ENCODE results near the gene TAB2. TPM values are rescaled to one million over a fixed set of nuclear protein-coding genes. Genes with fewer than 3 reads are reported as not detected.

Gene TAB2
- total and polyA plus RNA-seq, 7 donors = 33.4 to 149 (median 100) TPM

- no peaks in the 10 kb centered on the region for H3K9me3 ChIP-seq
- H3K4me3 ChIP-seq = no peak overlapping the region
- H3K27ac ChIP-seq = no peak overlapping the region
- H3K36me3 ChIP-seq = no peaks in the 10 kb centered on the region
- DNase-seq = no peak
- intact Hi-C loops (cut with DNase I) = no loop called here
- no peaks in the 10 kb centered on the region for H3K27me3 ChIP-seq
- WGBS, 2 donors = 84 to 91% methylated on average over 3 of the region's 3 CpGs
- TF ChIP-seq CTCF (IDR thresholded peaks at IDR 0.05) (no peak), EP300 (IDR thresholded peaks at IDR 0.05) (no peak), POLR2AphosphoS5 (IDR thresholded peaks at IDR 0.05) (no peak), POLR2A (IDR thresholded peaks at IDR 0.05) (no peak)
- H3K4me1 ChIP-seq = no peaks in the 10 kb centered on the region
Measured at GRCh38 chr6:149306967-149307366, 10.5 kb upstream of the TAB2 start.

GRCh38 chr6:149311293-149311692 is 6.2 kb upstream of the TAB2 start:
- 53 to 72% methylated on average over 4 of the region's 4 CpGs for WGBS, 2 donors
- DNase-seq = no peak
- TF ChIP-seq CTCF (IDR thresholded peaks at IDR 0.05) (no peak), POLR2A (IDR thresholded peaks at IDR 0.05) (no peak), POLR2AphosphoS5 (IDR thresholded peaks at IDR 0.05) (no peak), EP300 (IDR thresholded peaks at IDR 0.05) (no peak)
- Histone ChIP-seq H3K27me3 (no peaks in the 10 kb centered on the region), H3K36me3 (no peaks in the 10 kb centered on the region), H3K4me1 (peaks cover 0 to 6% (median 3%) of the 10 kb centered on the region in 4 donors), H3K9me3 (no peaks in the 10 kb centered on the region), H3K4me3 (no peak overlapping the region), H3K27ac (no peak overlapping the region)
- intact Hi-C loops (cut with DNase I) = loop anchor here (5.0 kb wide), 1 partner anchor 79 kb away; no protein-coding TSS in a partner anchor

GRCh38 chr6:149311766-149312165 is 5.7 kb upstream of the TAB2 start:
- 98% methylated on average over 1 of the region's 1 CpG for WGBS, 2 donors
- no peaks in the 10 kb centered on the region for H3K9me3 ChIP-seq
- intact Hi-C loops (cut with DNase I) = loop anchor here (5.0 kb wide), 1 partner anchor 79 kb away; no protein-coding TSS in a partner anchor

GRCh38 chr6:149313070-149313469 is 4.4 kb upstream of the TAB2 start:
- Histone ChIP-seq H3K36me3 (no peaks in the 10 kb centered on the region), H3K27ac (no peak overlapping the region), H3K9me3 (no peaks in the 10 kb centered on the region), H3K4me1 (peaks cover 0 to 8% (median 4%) of the 10 kb centered on the region in 4 donors), H3K4me3 (no peak overlapping the region), H3K27me3 (no peaks in the 10 kb centered on the region)
- 64 to 82% methylated on average over 5 of the region's 5 CpGs for WGBS, 2 donors
- no peak for DNase-seq
- TF ChIP-seq EP300 (IDR thresholded peaks at IDR 0.05) = no peak
- no peak for TF ChIP-seq POLR2AphosphoS5 (IDR thresholded peaks at IDR 0.05)
- no peak for TF ChIP-seq POLR2A (IDR thresholded peaks at IDR 0.05)
- TF ChIP-seq CTCF (IDR thresholded peaks at IDR 0.05) = no peak
- intact Hi-C loops (cut with DNase I) = loop anchor here (5.0 kb wide), 1 partner anchor 81 kb away; no protein-coding TSS in a partner anchor

More at GRCh38 chr6:149311766-149312165, 5.7 kb upstream of the TAB2 start:
- Histone ChIP-seq H3K4me1 (peaks cover 0 to 8% (median 4%) of the 10 kb centered on the region in 4 donors), H3K27me3 (no peaks in the 10 kb centered on the region), H3K4me3 (no peak overlapping the region), H3K27ac (no peak overlapping the region), H3K36me3 (no peaks in the 10 kb centered on the region)
- DNase-seq = no peak
- TF ChIP-seq CTCF (IDR thresholded peaks at IDR 0.05) (no peak), EP300 (IDR thresholded peaks at IDR 0.05) (no peak), POLR2AphosphoS5 (IDR thresholded peaks at IDR 0.05) (no peak), POLR2A (IDR thresholded peaks at IDR 0.05) (no peak)

- TF ChIP-seq POLR2A (IDR thresholded peaks at IDR 0.05) = no peak
- no peak for TF ChIP-seq POLR2AphosphoS5 (IDR thresholded peaks at IDR 0.05)
- TF ChIP-seq EP300 (IDR thresholded peaks at IDR 0.05) = no peak
- TF ChIP-seq CTCF (IDR thresholded peaks at IDR 0.05) = no peak
- intact Hi-C loops (cut with DNase I) = loop anchor here (5.0 kb wide), 1 partner anchor 82 kb away; no protein-coding TSS in a partner anchor
- WGBS, 2 donors = 95 to 99% methylated on average over 1 of the region's 1 CpG
- Histone ChIP-seq H3K27ac (no peak overlapping the region), H3K9me3 (no peaks in the 10 kb centered on the region), H3K27me3 (no peaks in the 10 kb centered on the region), H3K4me3 (no peak overlapping the region), H3K4me1 (peaks cover 0 to 8% (median 4%) of the 10 kb centered on the region in 4 donors), H3K36me3 (no peaks in the 10 kb centered on the region)
- no peak for DNase-seq
Measured at GRCh38 chr6:149313861-149314260, 3.7 kb upstream of the TAB2 start.
